NCI-H1436 (cell line): ENCODE data around the gene MAP1LC3B2.
"Not testable (repeated sequence)": the region's sequence is repeated elsewhere in the genome, so short reads cannot be mapped to it uniquely, and the experiment has no call there.

ENCODE experiments used
- DNase-seq: peaks from one replicate; lab custom pipeline; 2025; lab: John Stamatoyannopoulos, UW

Gene MAP1LC3B2

GRCh38 chr12:116561181-116561821 is 2.1 kb downstream of the MAP1LC3B2 start:
- DNase-seq = no peak

DNA sequence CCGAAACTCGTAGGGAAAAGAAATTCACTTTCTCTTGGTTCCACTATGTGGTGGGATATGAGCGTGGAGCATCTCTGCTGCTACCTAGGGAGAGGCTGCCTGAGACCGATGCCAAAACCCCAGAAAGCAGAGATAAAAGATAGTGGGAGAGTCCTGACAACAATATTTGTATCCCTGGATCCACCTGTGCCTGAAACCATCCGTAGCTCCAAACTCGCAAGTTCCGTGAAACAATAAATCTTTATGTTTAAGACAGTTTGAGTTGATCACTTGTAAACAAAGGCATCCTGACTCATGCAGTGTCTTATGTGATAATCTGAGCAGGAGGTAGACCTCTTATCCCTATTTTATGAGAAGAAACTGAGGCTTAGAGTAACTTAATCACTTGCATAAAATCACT is 2.9 kb downstream of the MAP1LC3B2 start:
- no peak for DNase-seq

DNA sequence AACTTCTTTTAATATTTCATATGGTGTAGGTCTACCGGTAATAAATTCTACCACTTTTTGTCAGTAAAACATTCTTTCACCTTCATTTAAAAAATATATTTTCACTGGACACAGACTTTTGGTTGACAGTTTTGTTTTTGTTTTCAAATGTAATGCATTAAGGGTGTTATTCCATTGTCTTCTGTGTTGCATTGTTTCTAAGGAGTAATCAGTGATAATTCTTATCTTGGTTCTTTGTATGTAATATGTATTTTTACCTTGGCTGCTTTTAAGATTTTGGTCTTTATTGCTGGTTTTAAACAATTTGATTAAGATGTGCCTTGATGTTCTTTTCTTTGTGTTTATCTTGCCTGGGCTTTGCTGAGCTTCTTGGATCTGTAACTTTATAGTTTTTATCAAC is 4.1 kb downstream of the MAP1LC3B2 start:
- DNase-seq = no peak

- DNase-seq = no peak
Measured at GRCh38 chr12:116564080-116564479, 4.9 kb downstream of the MAP1LC3B2 start.

GRCh38 chr12:116565221-116565620 is 6.0 kb downstream of the MAP1LC3B2 start:
- DNase-seq = not testable (repeated sequence)

DNA sequence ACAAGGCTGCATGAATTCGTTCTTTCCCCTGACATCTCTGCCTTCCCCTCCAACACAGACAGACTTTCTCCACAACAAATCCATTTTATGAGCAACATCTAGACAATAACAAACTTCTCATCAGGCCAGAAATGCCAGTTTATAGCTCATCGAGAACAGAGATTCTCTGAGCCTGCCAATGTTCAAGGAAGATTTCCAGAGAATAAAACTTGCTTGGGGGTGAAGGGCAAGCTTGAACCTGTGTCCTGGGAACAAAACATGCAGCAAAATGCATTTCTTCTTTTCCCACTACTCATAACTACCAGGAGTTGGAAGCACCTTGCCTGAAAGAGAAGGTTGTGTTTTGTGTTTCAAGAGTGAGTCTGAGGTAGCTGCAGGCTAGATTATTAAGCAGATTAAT is 6.8 kb downstream of the MAP1LC3B2 start:
- DNase-seq = no peak

GRCh38 chr12:116568203-116568602 is 9.0 kb downstream of the MAP1LC3B2 start:
- no peak for DNase-seq

- DNase-seq = no peak
Measured at GRCh38 chr12:116571089-116571488, 11.9 kb downstream of the MAP1LC3B2 start.

GRCh38 chr12:116573776-116574175 is 14.6 kb downstream of the MAP1LC3B2 start:
- no peak for DNase-seq

- DNase-seq = not testable (repeated sequence)
Measured at GRCh38 chr12:116575754-116576153, 16.6 kb downstream of the MAP1LC3B2 start.

DNA sequence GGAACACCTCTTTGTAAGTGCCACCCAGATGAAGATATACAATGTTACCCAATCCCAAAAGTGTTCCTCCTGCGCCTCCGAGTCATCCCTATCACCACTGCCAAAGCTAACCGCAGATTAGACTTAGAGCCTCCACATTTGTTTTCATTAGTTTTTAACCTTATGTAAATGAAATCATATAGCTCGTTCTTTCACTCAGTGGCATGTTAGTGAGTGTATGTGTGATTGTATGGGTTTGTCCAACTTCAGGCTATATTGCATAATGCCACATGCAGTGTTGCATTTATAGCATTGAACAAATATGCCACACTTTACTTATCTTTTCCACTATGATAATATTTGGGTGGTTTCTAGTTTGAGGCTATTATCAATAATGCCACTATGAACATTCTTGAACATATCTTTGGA is 18.0 kb downstream of the MAP1LC3B2 start:
- DNase-seq = no peak

DNA sequence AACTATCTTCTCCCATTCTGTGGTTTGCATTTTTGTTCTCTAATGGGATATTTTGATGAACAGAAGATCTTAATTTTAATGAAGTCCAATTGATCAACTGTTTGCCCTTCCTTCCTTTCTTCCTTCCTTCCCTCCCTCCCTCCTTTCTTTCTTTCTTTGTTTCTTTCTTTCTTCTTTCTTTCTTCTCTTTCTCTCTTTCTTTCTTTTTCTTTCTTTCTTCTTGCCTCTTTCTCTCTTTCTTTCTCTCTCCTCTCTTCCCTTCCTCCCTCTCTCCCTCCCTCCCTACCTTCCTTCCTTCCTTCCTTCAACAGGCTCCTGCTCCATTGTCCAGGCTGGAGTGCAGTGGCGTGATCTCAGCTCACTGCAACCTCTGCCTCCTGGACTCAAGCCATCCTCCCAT is 18.9 kb downstream of the MAP1LC3B2 start:
- no peak for DNase-seq

- no peak for DNase-seq
Measured at GRCh38 chr12:116582610-116583009, 23.4 kb downstream of the MAP1LC3B2 start.

DNA sequence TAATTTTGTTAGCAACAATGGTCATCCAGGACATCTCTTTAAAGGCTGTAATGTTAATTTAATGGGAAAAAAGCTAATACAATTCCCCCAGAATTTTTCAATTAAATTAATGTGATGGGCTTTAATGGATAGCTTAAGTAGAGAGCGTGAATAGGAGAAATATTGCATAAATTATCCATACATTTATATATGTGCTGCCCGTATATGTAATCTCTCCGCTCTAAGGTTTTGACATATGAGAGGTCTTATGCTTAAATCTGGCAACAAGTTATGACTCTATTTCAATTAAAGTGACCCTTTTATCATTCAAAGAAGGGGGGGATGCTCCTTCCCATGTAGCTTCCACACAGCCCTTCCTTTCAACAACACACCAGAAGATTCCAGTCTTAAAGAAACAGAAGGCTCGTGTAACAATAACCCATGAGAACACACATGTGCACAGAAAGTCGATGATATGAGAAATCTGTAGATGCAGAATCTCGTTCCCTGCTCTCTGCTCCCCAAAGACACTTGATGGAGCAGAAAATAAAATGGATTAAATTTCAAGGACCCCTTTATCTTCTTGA is 24.0 kb downstream of the MAP1LC3B2 start:
- no peak for DNase-seq

- no peak for DNase-seq
Measured at GRCh38 chr12:116587270-116587669, 28.1 kb downstream of the MAP1LC3B2 start.

DNA sequence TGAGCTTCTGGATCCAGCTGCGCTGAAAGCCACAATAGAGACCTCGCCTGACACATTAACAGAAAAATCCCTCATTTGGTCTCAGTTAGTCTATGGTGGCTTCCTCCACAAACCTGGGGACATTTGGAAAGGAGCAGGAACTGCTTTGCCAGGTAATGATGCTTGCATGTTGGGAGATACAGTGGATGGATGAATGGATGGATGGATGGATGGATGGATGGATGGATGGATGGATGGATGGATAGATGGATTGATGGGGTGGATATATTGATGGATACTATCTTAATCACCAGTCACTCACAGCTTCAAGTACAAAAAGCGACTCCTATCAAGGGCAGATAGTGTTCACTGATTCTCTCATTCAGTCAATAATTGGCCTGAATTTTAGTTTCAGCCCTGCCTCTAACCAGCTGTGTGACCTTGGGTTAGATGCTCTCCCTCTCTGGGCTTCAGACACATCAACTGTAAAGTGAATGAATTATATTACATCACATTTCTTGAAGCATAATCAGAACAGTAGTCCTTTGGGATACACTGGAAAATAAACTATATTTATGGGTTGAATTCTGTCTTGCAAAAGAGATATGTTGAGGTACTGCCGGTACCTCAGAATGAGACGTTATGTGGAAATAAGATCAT is 29.3 kb downstream of the MAP1LC3B2 start:
- DNase-seq = no peak

DNA sequence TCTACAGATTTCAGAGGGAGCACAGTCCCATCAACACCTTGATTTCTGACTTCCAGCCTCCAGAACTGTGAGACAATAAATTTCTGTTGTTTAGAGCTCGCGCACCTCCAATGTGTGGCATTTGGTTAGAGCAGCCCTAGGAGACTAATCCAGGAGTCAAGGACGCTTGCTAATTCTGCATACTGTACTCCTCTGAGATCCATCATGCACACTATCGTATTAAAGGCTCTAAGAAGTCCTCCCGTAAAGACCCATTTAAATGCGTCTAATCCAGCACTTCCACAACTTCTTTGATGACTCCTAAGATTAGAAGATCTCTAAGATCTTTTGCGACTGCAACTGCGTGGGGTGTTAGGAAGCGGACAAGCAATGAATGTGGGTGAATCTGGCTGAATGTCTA is 30.4 kb downstream of the MAP1LC3B2 start:
- DNase-seq = no peak

GRCh38 chr12:116590561-116590960 is 31.4 kb downstream of the MAP1LC3B2 start:
- no peak for DNase-seq

- DNase-seq = no peak
Measured at GRCh38 chr12:116591855-116592637, 32.9 kb downstream of the MAP1LC3B2 start.

- no peak for DNase-seq
Measured at GRCh38 chr12:116592731-116593130, 33.5 kb downstream of the MAP1LC3B2 start.

DNA sequence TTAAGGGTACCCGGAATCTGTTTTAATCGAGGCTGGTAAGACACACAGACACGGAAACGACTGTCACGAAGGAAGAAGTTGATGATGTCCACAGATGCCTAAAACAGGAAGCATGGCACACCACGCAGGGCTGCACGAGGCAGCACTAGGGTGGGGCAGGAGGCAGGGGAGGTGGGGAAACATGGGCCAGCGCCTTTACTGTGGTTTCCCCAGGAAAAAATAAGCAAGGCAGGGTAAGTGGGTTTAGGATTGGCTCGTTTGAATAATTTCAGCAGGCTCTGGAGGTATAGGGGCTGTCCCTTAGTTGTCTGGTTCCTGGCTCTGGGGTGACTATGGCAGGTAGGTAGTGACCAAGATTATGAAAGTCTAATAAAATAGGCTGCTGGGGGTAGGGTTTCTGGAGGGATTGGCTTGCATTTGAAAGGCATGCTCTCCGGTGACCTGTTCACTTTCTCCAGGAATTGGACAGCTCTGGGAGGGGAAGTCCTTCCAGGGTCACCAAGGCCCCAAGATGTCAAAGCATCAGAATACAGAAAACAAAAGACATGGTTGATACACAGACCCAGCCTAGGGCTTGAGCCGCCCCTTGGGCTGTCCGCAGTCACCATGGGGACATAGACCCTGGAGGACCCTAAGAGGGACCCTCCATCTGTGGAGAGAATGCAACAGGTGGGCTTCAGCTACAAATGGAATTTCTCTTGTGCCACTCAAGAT is 35.3 kb downstream of the MAP1LC3B2 start:
- DNase-seq = no peak

GRCh38 chr12:116595186-116595585 is 36.0 kb downstream of the MAP1LC3B2 start:
- DNase-seq = no peak
